GM19099 (cell line): ENCODE results near the gene LONP2.

Source experiments
- POLR2A ChIP-seq: IDR thresholded peaks from 3 replicates; pipeline ENCODE4 v1.6.1; 2011; ENCODE audit warnings: low read depth; ENCODE audit not compliant: insufficient read length; ENCODE audit errors: extremely low read depth

The LONP2 gene

DNA sequence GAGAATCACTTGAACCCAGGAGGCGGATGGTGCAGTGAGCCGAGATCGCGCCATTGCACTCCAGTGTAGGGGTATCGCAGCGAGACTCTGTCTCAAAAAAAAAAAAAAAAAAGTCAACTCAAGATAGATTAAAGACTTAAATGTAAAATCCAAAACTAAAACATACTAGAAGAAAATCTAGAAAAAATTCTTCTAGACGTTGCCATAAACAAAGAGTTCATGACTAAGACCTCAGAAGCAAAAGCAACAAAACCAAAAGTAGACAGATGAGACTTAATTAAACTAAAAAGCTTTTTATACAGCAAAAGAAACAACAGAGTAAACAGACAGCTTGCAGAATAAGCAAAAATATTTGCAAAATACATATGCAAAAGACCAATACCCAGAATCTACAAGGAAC lies 64.4 kb downstream of the LONP2 start:
- TF ChIP-seq POLR2A: no peak

DNA sequence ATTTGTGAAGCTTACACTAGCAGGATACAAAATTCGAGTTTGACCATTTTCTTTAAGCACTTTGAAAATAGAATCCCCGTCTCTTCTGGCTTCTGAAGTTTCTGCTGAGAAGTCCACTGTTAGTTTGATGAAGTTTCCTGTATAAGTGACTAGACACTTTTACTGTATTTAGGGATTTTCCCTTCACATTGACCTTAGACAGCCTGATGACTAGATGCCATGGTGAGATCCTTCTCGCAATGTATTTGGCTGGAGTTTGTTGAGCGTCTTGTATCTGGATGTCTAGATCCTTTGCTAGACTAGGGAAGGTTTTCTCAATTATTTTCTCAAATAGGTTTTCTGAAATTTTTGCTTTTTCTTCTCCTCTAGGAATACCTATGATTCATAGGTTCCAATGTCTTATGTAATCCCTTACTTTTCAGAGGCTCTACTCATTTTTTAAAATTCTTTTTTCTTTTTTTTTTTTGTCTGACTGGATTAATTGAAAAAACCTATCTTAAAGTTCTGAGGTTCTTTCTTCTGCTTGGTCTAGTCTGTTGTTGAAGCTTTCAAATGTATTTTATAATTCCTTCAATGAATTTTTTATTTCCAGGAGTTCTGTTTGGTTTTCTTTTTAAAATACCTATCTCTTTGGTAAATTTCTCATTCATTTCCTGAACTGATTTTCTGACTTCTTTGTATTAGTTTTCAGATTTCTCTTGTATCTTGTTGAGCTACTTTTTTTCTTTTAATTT lies 67.0 kb downstream of the LONP2 start:
- no peak for TF ChIP-seq POLR2A

DNA sequence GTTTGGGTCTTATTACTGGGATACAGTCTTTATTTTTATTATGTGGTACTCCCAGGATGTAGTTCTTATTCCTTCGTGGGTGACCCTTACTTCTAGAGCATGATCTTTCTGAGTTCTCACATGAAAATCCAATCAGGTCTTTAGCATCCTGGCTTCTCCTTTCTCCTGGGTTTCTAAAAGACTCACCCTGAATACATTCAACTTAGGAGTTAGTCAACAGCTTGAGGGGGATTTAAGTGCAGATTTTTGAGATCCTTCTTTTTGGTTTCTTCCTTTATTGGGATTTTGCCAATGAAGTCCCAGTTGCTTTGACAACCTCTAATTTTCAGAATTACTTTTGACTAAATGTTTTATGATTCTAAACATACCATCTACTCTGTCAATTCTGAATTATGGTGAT lies 72.9 kb downstream of the LONP2 start:
- no peak for TF ChIP-seq POLR2A

DNA sequence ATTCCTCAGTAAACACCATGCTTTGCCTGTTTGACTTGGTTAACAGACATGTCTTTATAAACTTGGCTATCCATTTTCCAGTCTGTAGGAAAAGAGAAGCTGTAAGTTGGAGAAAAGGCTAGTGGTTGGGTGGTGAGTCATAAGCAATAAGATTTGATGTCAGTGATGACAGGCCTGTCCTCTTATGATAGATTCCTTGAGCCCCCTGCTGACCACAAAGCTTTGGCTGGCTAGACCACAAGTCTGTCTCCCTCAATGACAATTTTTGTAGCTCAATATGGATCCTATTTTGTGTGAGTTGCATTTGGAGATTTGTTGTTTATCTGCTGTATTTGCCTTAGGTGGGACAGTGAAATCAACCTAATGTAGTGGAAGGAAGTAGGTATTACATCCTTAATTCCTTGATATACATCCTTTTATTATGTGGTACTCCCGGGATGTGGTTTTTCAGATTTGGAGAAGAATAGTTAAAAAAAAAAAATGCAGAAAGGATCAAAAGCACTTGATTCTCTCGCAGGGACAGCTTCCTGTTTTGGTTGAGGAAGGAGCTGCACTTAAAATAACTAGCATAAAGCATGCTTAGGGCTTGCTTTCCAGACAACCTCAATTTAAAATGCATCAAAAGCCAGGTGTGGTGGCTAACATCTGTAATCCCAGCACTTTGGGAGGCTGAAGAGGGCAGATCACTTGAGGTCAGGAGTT lies 73.7 kb downstream of the LONP2 start:
- no peak for TF ChIP-seq POLR2A

DNA sequence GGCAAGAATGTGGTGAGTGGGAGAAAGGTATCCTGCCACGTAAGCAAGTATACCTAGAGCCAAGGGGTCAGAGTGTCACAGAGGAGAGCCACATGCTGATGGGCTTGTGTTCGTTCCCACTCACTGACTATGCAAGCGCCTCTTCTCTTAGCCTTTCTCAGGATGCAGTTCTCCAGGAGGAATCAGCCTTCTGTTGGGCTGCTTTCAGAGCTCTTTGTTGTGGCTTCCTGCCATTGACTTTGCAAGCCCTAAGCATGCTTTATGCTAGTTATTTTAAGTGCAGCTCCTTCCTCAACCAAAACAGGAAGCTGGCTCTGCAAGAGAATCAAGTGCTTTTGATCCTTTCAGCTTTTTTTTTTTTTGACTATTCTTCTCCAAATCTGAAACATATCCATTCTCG lies 74.5 kb downstream of the LONP2 start:
- TF ChIP-seq POLR2A: no peak

DNA sequence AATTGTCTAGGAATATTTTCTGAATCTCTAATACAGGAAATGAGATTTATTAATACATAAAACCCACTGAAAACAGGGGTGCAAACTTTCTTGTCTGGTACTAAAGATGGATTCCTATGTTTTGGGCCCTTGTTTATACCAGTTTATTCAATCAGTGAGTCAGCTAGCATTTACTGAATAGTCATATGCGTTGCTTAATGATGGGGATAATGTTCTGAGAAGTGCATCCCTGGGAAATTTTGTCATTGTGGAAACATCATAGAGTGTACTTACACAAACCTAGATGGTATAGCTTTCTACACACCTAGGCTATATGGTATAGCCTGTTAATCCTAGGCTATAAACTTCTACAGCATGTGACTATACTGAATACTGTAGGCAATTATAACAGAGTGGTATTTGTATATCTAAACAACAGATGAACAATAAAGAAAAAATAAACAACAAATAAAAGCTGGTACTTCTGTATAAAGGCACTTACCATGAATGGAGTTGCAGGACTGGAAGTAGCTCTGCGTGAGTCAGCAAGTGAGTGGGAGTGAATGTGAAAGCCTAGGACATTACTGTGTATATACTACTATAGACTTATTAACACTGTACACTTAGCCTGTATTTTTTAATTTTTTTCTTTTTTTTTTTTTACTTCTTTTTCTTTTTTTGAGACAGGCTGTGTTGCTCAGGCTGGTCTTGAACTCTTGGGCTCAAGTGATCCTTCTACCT lies 77.4 kb downstream of the LONP2 start:
- TF ChIP-seq POLR2A: no peak

DNA sequence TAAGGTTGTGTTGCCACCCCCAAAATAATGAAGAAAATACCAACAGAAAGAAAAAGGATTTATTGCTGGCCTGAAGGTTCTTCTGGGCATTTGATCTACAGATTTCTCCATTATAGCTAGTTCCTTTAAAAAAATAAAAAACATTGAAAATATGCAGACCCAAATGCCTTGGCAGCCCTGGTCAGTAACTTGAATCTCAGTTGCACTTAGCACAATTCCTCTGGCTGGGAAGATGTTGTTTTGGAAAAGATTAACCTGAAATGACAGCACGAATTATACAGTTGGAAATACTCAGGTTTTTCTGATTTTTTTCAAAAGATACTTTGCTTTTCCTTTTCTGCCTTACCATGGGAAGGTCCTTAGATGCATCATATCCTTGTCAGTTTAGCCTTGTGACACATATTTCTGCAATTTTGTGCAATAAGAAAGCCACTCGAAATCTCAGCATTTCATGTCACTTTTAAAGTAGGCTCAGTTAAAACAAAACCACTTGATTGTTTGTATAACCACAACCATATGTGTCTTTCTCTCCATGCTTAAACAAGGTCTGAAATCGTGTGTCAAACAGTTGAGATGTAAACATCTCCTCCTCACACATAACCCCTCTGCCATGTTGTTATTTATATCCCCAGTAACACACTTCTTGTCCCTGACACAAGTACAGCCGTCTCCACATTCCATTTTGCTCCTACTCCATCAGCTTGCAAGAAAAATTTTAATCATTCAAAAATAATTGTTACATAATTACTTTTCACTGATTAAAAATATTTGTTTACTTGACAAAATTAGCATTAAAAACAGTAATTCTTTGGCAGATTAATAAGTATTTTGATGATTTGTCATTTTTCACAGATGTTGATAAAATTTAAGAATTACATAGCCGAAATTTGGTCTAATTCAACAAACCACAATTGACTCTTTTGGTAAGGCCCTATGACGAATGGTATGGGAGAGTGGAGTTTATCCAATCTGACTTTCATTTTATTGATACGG lies 80.0 kb downstream of the LONP2 start:
- no peak for TF ChIP-seq POLR2A

DNA sequence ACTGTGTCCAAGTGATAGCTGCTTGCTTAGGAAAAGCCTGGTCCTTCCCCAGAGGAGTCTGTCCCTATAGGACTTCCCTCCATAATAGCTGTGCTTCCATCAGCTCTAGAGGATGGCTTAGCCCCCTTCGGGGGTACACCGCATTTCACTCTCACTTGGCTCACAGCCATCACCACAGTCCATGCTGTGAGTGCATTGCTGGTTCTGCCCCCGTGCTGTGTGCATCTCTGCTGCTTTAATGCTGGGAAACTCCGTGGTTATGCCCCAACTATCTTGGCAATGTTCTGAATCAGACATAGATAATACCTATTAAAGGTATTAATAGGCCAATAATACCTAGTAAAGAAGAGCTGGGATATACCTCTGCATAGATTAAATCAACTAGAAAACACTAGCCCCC lies 82.8 kb downstream of the LONP2 start:
- TF ChIP-seq POLR2A: no peak

DNA sequence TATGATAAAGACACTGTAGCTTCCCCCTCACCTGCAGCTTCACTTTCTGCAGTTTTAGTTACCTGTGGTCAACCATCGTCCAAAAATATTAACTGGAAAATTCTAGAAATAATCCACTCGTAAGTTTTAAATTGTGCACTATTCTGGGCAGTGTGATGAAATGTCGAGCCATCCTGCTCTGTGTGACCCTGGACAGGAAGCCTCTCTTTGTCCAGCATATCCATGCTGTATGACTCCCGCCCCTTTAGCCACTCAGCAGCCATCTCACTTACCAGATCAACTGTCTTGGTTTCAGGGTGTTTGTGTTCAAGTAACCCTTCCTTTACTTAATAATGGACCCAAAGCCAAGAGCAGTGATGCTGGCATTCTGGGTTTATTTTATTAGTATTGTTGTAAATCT lies 85.0 kb downstream of the LONP2 start:
- no peak for TF ChIP-seq POLR2A

DNA sequence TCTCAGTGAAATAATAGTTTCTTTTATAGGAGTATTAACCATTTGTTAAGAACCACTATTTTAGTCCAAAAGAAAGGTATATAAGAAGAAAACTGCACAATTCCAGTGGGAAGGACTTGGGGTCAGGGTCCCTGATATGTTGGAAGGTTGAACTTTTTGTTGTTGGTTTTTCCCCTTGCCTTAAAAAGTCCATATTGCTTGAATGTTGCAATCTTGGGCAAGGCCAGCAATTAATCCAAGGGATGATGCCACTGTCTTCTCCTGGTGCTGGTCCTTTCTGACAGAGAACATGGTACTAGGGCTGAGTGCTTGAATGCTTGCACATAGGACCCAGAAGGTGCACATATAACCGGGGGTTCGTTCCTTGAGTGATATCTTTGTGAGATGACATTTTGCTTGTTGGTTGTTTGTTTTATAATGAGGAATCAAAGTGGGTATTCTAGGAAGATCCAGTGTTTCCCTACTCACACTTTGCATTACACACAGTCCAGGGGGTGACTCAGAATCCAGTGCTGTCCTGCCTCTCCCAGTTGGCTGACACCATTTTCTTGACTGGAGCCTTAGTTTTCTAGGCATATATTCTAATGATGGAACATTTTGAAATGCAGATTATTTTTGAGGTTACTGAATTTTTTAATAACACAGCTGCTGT lies 86.2 kb downstream of the LONP2 start:
- TF ChIP-seq POLR2A: no peak

DNA sequence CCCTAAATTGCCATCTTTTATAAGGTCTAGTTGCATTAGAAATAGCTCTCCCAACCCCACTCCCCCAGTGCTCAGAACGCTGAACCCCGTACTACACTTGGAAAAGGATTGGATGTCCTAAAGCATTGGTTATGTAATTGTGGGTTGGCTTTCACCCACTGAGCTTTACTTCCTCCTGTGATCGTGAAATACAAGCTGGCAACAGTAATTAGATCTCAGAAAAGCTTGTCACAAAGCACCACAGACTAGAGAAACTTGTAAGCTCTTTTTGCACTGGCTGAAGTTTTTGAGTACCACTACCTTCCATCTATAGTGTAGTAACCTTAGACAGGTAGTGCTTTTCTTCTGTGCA lies 86.7 kb downstream of the LONP2 start:
- TF ChIP-seq POLR2A: no peak

DNA sequence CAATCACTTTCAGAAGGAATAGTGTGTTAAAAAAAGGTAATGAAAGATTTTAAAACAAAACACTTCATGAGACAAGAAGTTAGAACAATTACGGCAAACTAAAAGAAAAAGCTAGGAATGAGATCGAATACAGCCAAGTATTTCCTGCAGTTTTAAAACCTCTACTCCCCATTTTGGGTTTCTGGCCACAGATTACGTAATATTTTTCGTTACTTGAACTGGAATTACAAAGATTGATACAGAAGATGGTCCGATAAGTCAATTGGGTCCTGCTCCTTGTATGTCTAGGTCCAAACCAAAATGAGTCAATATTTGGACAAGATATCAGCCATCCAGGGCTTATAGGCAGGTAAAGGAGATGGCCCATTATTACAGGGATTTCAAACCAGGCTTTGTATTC lies 88.9 kb downstream of the LONP2 start:
- no peak for TF ChIP-seq POLR2A

DNA sequence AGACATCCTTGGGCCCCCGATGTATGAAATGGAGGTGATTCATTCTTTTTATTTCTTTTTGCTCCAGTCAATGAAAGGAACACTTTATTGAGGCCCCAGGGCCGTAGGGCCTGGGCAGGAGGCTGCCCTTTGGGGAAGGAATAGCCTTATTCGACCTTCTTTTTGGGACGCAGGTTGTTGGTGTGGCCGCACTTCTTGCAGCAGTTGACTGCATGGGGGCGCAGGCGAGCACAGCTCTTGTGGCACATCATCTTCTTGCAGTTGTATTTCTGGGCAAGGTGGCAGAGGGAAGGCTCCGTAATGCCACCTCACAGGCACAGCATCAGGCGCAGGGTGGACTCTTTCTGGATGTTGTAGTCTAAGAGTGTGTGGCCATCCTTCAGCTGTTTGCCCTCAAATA lies 90.2 kb downstream of the LONP2 start:
- TF ChIP-seq POLR2A: no peak

DNA sequence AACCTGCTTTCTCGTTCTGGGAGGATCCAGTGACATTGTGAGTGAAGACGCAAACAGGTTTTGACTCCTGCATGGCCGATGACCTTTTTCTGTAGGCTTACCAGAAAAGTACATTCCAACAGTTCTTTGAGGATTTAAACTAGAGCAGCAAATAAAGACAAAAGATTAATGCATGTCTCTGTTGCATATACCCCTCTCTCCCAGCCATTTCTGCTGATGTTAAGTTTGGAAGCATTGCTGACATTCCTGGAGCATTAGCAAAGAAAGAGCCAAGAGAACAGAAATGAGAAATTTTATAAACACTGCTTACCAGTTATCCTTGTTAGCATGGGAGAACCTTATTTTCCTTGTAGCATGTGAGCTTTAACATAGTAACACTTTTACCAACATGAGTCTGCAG lies 91.9 kb downstream of the LONP2 start:
- no peak for TF ChIP-seq POLR2A
